Caco-2 (cell line): ENCODE data around the gene ANKRD28. TPM values are rescaled to one million over a fixed set of nuclear protein-coding genes. Genes with fewer than 3 reads are reported as not detected.

Experiments
- BruUV-seq: library from RNA; stranded (reverse); fragments of 400-500 nt; replicated peaks from 2 replicates; lab custom pipeline; 2021; lab: Mats Ljungman, UMichigan
- CTCF ChIA-PET: fragments of 300-600 bp; sonication (Branson Sonifier 250); formaldehyde crosslinking; loops from one replicate; lab custom pipeline; 2022; ENCODE audit warnings: antibody characterized with exemption; lab: Charles Lee
- POLR2A ChIA-PET: fragments of 300-600 bp; sonication (Branson Sonifier 250); formaldehyde crosslinking; loops from one replicate; lab custom pipeline; 2022; ENCODE audit warnings: antibody characterized with exemption; lab: Charles Lee
- DNase-seq, 2 experiments: peaks; one replicate each; pipeline versions ENCODE4 v3.0.0 to v3.0.0-alpha.2; 2020 to 2022
- H3K27me3 ChIP-seq: replicated peaks from 2 replicates; pipeline ENCODE4 v1.6.0; 2011; ENCODE audit warnings: low read length; ENCODE audit not compliant: control insufficient read depth, insufficient read depth
- H3K36me3 ChIP-seq: 2 replicates; pipeline ENCODE4 v1.5.1; 2011; ENCODE audit warnings: low read length; ENCODE audit not compliant: control insufficient read depth, insufficient read depth
- H3K4me1 ChIP-seq: fragments of 250-450 bp; sonication (Bioruptor Pico); 2 replicates; pipeline ENCODE4 v1.5.1; 2020; ENCODE audit warnings: mild to moderate bottlenecking
- H3K4me3 ChIP-seq: 2 replicates; pipeline ENCODE4 v1.5.1; 2011; ENCODE audit warnings: low read depth, mild to moderate bottlenecking, control low read depth, low read length
- H3K9me3 ChIP-seq: fragments of 250-450 bp; sonication (Bioruptor Pico); 2 replicates; pipeline ENCODE4 v1.5.1; 2020; ENCODE audit warnings: mild to moderate bottlenecking, moderate library complexity
- H3K27ac Mint-ChIP-seq: one replicate; pipeline ENCODE4 v1.8.0; 2022; ENCODE audit warnings: mixed read lengths; ENCODE audit not compliant: unreplicated experiment
- H3K27me3 Mint-ChIP-seq: one replicate; pipeline ENCODE4 v1.8.0; 2022; ENCODE audit warnings: mixed read lengths; ENCODE audit not compliant: insufficient read depth, unreplicated experiment
- H3K36me3 Mint-ChIP-seq: one replicate; pipeline ENCODE4 v1.8.0; 2022; ENCODE audit warnings: mild to moderate bottlenecking, mixed read lengths; ENCODE audit not compliant: insufficient read depth, unreplicated experiment
- H3K4me1 Mint-ChIP-seq: one replicate; pipeline ENCODE4 v1.8.0; 2022; ENCODE audit warnings: low read depth, mixed read lengths; ENCODE audit not compliant: unreplicated experiment
- H3K4me3 Mint-ChIP-seq: one replicate; pipeline ENCODE4 v1.8.0; 2022; ENCODE audit warnings: mild to moderate bottlenecking, moderate library complexity, mixed read lengths; ENCODE audit not compliant: unreplicated experiment
- H3K9me3 Mint-ChIP-seq: one replicate; pipeline ENCODE4 v1.8.0; 2022; ENCODE audit warnings: mixed read lengths; ENCODE audit not compliant: unreplicated experiment
- CTCF ChIP-seq, 2 experiments: fragments of 200-600 bp in 1 of 2; IDR thresholded peaks; 1 replicate in 1 of 2; 2 replicates in 1 of 2; pipeline versions ENCODE4 v1.5.1 to v1.8.0; 2011 to 2022; ENCODE audit warnings: antibody characterized with exemption in 1 of 2, control low read depth in 1 of 2, inconsistent platforms in 1 of 2, low read depth in 1 of 2, low read length in 1 of 2, mild to moderate bottlenecking in 1 of 2, moderate library complexity in 1 of 2; ENCODE audit not compliant: insufficient read depth in 1 of 2, severe bottlenecking in 1 of 2, unreplicated experiment in 1 of 2
- intact Hi-C: fragments of 100-400 bp; cut with micrococcal nuclease; formaldehyde crosslinking; loops from one replicate; pipeline ENCODE4 v1.10.0; 2022; ENCODE audit not compliant: unreplicated experiment
- total RNA-seq: library from RNA; stranded (reverse); gene quantifications from 2 replicates; pipeline ENCODE4 v1.2.3, GENCODE V29; 2022

The ANKRD28 gene
- total RNA-seq, 1 experiment from 2014 or later: 37.2 TPM

- Histone ChIP-seq H3K4me3 (no peak overlapping the region), H3K27me3 (no peaks in the 10 kb centered on the region), H3K36me3 (no peaks in the 10 kb centered on the region), H3K9me3 (no peaks in the 10 kb centered on the region), H3K4me1 (no peaks in the 10 kb centered on the region)
- CTCF ChIA-PET: no interaction called here
- no peaks in the 10 kb centered on the region for H3K9me3 Mint-ChIP-seq
- H3K4me3 Mint-ChIP-seq: no peak overlapping the region
- peaks cover 8% of the 10 kb centered on the region for H3K4me1 Mint-ChIP-seq
- no peak for TF ChIP-seq CTCF (IDR thresholded peaks at IDR 0.05; ENCODE audit: insufficient read depth in 1 of 2, low read depth in 1 of 2, low read length in 1 of 2, severe bottlenecking in 1 of 2, unreplicated experiment in 1 of 2)
- H3K36me3 Mint-ChIP-seq: no peaks in the 10 kb centered on the region
- no peaks in the 10 kb centered on the region for H3K27me3 Mint-ChIP-seq
- no TSS peak for BruUV-seq
- intact Hi-C loops: no loop called here
- no peak overlapping the region for H3K27ac Mint-ChIP-seq
- no peak for DNase-seq
- POLR2A ChIA-PET: no interaction called here
Observed at GRCh38 chr3:15647611-15648167, 150.1 kb downstream of the ANKRD28 start.

GRCh38 chr3:15646851-15647511, 150.8 kb downstream of the ANKRD28 start:
- Histone ChIP-seq H3K9me3 (no peaks in the 10 kb centered on the region), H3K4me3 (no peak overlapping the region), H3K36me3 (no peaks in the 10 kb centered on the region), H3K4me1 (no peaks in the 10 kb centered on the region), H3K27me3 (no peaks in the 10 kb centered on the region)
- BruUV-seq: no TSS peak
- H3K4me1 Mint-ChIP-seq: peaks cover 8% of the 10 kb centered on the region
- no peaks in the 10 kb centered on the region for H3K9me3 Mint-ChIP-seq
- intact Hi-C loops: no loop called here
- H3K27me3 Mint-ChIP-seq: no peaks in the 10 kb centered on the region
- ChIA-PET POLR2A (no interaction called here), CTCF (no interaction called here)
- TF ChIP-seq CTCF (IDR thresholded peaks at IDR 0.05; ENCODE audit: insufficient read depth in 1 of 2, low read depth in 1 of 2, low read length in 1 of 2, severe bottlenecking in 1 of 2, unreplicated experiment in 1 of 2): no peak
- DNase-seq: no peak
- peaks cover 2% of the 10 kb centered on the region for H3K36me3 Mint-ChIP-seq
- H3K27ac Mint-ChIP-seq: no peak overlapping the region
- no peak overlapping the region for H3K4me3 Mint-ChIP-seq

GRCh38 chr3:15645740-15646501, 151.9 kb downstream of the ANKRD28 start:
- H3K27me3 ChIP-seq: no peaks in the 10 kb centered on the region
- H3K9me3 Mint-ChIP-seq: no peaks in the 10 kb centered on the region
- no peaks in the 10 kb centered on the region for H3K4me1 ChIP-seq
- no TSS peak for BruUV-seq
- H3K27ac Mint-ChIP-seq: no peak overlapping the region
- peaks cover 8% of the 10 kb centered on the region for H3K4me1 Mint-ChIP-seq
- no peak overlapping the region for H3K4me3 Mint-ChIP-seq
- H3K9me3 ChIP-seq: no peaks in the 10 kb centered on the region
- no peak for TF ChIP-seq CTCF (IDR thresholded peaks at IDR 0.05; ENCODE audit: insufficient read depth in 1 of 2, low read depth in 1 of 2, low read length in 1 of 2, severe bottlenecking in 1 of 2, unreplicated experiment in 1 of 2)
- peaks cover 6% of the 10 kb centered on the region for H3K36me3 Mint-ChIP-seq
- no peaks in the 10 kb centered on the region for H3K36me3 ChIP-seq
- no peaks in the 10 kb centered on the region for H3K27me3 Mint-ChIP-seq
- H3K4me3 ChIP-seq: no peak overlapping the region
- POLR2A ChIA-PET: no interaction called here
- intact Hi-C loops: no loop called here
- CTCF ChIA-PET: no interaction called here
- DNase-seq: no peak
